Measurements from ENCODE around the gene FXYD7.

Gene FXYD7

DNA sequence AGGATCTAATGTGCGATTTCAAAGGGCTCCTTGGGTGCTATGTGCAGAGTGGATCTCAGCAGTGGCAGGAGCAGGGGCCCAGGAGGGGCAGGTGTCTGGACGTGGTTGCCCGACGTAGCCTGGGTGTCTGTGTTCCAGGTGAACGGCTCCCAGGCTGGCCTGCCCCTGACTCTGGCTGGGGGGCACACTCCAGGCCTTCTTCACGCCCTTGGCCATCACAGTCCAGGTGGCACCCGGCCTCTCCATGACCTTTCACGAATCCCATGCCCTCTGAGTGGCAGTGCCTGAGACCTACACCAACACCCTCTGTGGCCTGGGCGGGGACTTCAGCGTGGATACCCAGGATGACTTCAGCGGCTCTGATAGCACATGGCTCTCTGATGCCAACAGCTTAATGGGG lies 38.7 kb upstream of the FXYD7 start:
- Histone ChIP-seq H3K4me3 (ENCODE audit: low read depth in 1 of 2, low read length in 1 of 2) (no peak overlapping the region), H3K36me3 (no peaks in the 10 kb centered on the region), H3K9me3 (no peaks in the 10 kb centered on the region), H3K27me3 (peaks cover 2% of the 10 kb centered on the region), H3K4me1 (ENCODE audit: control insufficient read depth in 1 of 2, insufficient read depth in 1 of 2, low read depth in 1 of 2, low read length in 1 of 2) (no peaks in the 10 kb centered on the region), H3K27ac (no peak overlapping the region)
- TF ChIP-seq, protein P1, sequence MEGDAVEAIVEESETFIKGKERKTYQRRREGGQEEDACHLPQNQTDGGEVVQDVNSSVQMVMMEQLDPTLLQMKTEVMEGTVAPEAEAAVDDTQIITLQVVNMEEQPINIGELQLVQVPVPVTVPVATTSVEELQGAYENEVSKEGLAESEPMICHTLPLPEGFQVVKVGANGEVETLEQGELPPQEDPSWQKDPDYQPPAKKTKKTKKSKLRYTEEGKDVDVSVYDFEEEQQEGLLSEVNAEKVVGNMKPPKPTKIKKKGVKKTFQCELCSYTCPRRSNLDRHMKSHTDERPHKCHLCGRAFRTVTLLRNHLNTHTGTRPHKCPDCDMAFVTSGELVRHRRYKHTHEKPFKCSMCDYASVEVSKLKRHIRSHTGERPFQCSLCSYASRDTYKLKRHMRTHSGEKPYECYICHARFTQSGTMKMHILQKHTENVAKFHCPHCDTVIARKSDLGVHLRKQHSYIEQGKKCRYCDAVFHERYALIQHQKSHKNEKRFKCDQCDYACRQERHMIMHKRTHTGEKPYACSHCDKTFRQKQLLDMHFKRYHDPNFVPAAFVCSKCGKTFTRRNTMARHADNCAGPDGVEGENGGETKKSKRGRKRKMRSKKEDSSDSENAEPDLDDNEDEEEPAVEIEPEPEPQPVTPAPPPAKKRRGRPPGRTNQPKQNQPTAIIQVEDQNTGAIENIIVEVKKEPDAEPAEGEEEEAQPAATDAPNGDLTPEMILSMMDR (IDR thresholded peaks at IDR 0.05): no peak

DNA sequence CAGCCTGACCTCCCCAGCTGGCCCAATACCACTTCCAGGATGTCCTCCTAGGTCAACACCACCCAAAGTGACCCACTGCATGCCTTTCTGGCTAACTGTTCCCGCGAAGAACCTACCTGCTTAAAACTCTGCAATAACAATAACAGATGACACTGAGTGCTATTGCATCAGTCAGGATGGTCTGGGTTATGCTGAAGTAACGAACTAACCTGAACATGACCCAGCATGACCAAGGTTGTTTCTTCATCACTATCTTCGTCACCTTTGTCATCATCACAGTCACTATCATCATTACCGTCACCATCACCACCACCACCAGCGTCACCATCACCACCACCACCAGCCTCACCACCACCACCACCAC lies 38.0 kb upstream of the FXYD7 start:
- H3K36me3 ChIP-seq: no peaks in the 10 kb centered on the region
- no peak overlapping the region for H3K27ac ChIP-seq
- TF ChIP-seq, protein P1 (IDR thresholded peaks at IDR 0.05): no peak
- no peaks in the 10 kb centered on the region for H3K9me3 ChIP-seq
- H3K4me3 ChIP-seq (ENCODE audit: low read depth in 1 of 2, low read length in 1 of 2): no peak overlapping the region
- no peaks in the 10 kb centered on the region for H3K4me1 ChIP-seq (ENCODE audit: control insufficient read depth in 1 of 2, insufficient read depth in 1 of 2, low read depth in 1 of 2, low read length in 1 of 2)
- peaks cover 9% of the 10 kb centered on the region for H3K27me3 ChIP-seq

DNA sequence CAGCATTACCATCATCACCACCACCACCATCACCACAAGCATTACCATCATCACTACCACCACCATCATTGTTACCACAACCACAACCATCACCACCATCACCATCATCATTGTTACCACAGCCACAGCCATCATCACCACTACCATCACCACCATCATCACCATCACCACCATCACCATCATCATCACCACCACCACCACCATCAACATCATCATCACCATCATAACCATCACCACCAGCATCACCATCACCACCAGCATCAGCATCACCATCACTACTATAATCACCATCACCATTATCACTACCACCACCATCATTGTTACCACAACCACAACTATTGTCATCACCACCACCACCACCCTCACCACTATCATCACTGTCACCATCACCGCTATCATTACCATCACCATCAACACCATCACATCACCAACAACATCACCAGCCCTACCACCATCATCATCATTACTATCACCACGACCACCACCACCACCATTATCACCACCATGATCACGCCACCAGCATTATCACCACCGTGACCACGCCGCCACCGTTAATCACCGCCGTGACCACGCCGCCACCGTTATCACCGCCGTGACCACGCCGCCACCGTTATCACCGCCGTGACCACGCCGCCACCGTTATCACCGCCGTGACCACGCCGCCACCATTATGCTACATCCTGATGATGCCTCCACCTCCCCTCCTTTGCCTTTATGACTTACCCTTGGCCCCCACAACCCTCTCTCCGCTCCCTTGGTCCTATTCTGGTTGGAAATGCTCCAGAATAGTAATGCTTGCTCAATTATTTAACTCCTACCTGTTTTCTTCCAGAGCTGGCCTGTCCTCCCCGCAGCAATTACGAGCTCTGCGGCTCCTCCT lies 37.4 kb upstream of the FXYD7 start:
- Histone ChIP-seq H3K36me3 (no peaks in the 10 kb centered on the region), H3K4me1 (ENCODE audit: control insufficient read depth in 1 of 2, insufficient read depth in 1 of 2, low read depth in 1 of 2, low read length in 1 of 2) (no peaks in the 10 kb centered on the region), H3K27ac (no peak overlapping the region), H3K4me3 (ENCODE audit: low read depth in 1 of 2, low read length in 1 of 2) (no peak overlapping the region), H3K27me3 (peaks cover 13% of the 10 kb centered on the region), H3K9me3 (no peaks in the 10 kb centered on the region)
- TF ChIP-seq, protein P1 (IDR thresholded peaks at IDR 0.05): no peak

DNA sequence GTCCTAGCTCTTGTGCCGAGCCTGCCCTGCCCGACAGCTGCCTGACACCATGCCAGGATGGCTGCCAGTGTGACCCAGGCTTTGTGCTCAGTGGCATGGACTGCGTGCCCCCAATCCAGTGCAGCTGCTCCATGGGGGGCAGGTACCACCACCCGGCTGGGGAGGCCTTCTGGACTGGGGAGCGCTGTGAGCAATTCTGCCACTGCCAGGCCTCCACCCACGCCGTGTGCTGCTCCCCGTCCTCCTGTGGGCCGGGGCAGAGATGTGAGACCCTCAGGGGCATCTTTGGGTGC lies 36.8 kb upstream of the FXYD7 start:
- Histone ChIP-seq H3K4me1 (ENCODE audit: control insufficient read depth in 1 of 2, insufficient read depth in 1 of 2, low read depth in 1 of 2, low read length in 1 of 2) (no peaks in the 10 kb centered on the region), H3K9me3 (no peaks in the 10 kb centered on the region), H3K4me3 (ENCODE audit: low read depth in 1 of 2, low read length in 1 of 2) (no peak overlapping the region), H3K27ac (no peak overlapping the region), H3K27me3 (peaks cover 13% of the 10 kb centered on the region), H3K36me3 (no peaks in the 10 kb centered on the region)
- TF ChIP-seq, protein P1 (IDR thresholded peaks at IDR 0.05): no peak

DNA sequence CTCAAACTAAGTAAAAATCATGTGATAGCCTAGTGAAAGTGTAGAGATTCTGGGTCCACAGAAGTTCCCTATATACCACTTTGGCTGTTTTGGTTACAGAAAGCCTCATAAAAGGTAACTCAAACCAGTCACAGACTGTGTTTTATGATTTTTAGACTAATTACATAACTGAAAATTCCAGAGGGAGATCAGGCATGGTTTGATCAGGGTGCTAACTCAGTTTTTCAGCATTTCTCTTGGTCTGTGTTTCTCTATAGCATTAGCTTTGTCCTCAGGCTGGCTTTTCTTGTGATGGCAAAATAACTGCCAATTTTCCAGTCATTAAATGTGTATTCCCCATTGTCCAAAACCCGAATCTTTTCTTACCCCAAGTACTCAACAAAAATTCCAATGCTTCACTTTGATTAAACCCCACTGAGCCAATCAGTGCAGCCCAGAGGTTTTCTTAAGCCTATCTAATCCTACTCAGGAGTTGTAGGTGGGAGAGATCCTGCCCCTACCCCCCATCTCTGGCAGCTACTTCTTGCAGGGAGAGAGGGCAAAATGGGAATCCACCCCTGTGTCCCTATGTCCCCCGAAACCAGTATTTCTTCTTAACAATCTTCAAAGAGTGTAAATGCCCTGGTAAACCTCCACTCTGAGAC lies 36.0 kb upstream of the FXYD7 start:
- peaks cover 13% of the 10 kb centered on the region for H3K27me3 ChIP-seq
- H3K4me3 ChIP-seq (ENCODE audit: low read depth in 1 of 2, low read length in 1 of 2): no peak overlapping the region
- no peaks in the 10 kb centered on the region for H3K36me3 ChIP-seq
- no peak overlapping the region for H3K27ac ChIP-seq
- no peaks in the 10 kb centered on the region for H3K4me1 ChIP-seq (ENCODE audit: control insufficient read depth in 1 of 2, insufficient read depth in 1 of 2, low read depth in 1 of 2, low read length in 1 of 2)
- H3K9me3 ChIP-seq: no peaks in the 10 kb centered on the region
- TF ChIP-seq, protein P1 (IDR thresholded peaks at IDR 0.05): no peak
